ENCODE data around the gene STRIP2. TPM values are rescaled to one million over a fixed set of nuclear protein-coding genes. Genes with fewer than 3 reads are reported as not detected.

The STRIP2 gene
- total RNA-seq, 2 experiments from 2014 or later: 2.1 to 4.3 TPM

DNA sequence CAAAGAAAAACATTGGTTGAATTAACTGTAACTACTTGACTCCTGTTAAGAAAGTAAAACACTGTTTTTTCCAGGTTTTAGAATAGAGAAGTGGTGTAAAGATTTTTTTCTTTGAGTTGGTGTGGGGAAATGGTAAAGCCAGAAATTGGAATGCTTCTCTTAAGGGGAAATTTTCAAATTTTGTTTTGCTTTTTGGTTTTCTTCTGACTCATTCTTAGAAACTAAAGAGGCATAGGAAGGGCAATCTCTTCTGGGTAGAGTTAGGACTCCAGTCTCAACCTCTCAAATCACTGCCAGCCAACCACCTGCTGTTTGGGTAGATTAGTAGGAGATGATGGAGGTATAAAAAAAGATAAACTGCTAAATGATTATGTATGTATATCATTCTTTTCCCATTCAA is 47.7 kb upstream of the STRIP2 start:
- Histone ChIP-seq H3K79me2 (ENCODE audit: insufficient read depth, low read depth, low read length) (no peaks in the 10 kb centered on the region), H3K27ac (ENCODE audit: low read depth, low read length, poor library complexity, severe bottlenecking) (no peak overlapping the region), H3K9me3 (ENCODE audit: low read length) (no peaks in the 10 kb centered on the region), H3K4me3 (ENCODE audit: low read depth, low read length, poor library complexity, severe bottlenecking) (no peak overlapping the region), H3K4me1 (ENCODE audit: insufficient read depth, low read length, poor library complexity, severe bottlenecking) (no peaks in the 10 kb centered on the region), H3K4me2 (ENCODE audit: low read length) (no peak overlapping the region), H3K9me2 (ENCODE audit: insufficient read depth, low read length) (no peaks in the 10 kb centered on the region), H3K36me3 (ENCODE audit: insufficient read depth, low read length) (no peaks in the 10 kb centered on the region), H2AFZ (ENCODE audit: low read length) (no peak overlapping the region), H4K20me1 (ENCODE audit: insufficient read depth, low read length) (no peaks in the 10 kb centered on the region; the same call in 1 of the 2 replicates)
- CTCF ChIA-PET (ENCODE audit: unreplicated experiment): no interaction called here
- intact Hi-C loops (cut with micrococcal nuclease; ENCODE audit: unreplicated experiment): no loop called here
- TF ChIP-seq EZH2phosphoT487 (IDR thresholded peaks at IDR 0.05; ENCODE audit: borderline replicate concordance, low read depth, low read length): no peak
- TF ChIP-seq, protein P1, sequence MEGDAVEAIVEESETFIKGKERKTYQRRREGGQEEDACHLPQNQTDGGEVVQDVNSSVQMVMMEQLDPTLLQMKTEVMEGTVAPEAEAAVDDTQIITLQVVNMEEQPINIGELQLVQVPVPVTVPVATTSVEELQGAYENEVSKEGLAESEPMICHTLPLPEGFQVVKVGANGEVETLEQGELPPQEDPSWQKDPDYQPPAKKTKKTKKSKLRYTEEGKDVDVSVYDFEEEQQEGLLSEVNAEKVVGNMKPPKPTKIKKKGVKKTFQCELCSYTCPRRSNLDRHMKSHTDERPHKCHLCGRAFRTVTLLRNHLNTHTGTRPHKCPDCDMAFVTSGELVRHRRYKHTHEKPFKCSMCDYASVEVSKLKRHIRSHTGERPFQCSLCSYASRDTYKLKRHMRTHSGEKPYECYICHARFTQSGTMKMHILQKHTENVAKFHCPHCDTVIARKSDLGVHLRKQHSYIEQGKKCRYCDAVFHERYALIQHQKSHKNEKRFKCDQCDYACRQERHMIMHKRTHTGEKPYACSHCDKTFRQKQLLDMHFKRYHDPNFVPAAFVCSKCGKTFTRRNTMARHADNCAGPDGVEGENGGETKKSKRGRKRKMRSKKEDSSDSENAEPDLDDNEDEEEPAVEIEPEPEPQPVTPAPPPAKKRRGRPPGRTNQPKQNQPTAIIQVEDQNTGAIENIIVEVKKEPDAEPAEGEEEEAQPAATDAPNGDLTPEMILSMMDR (conservative IDR thresholded peaks at IDR 0.05; ENCODE audit: low read length): no peak
- DNase-seq (ENCODE audit: low spot score): no peak
- no TSS peak for BruUV-seq (replicated peaks)
- POLR2A ChIA-PET: interaction anchor here (0.6 to 0.7 kb wide), 2 partner anchors 48 to 400 kb away, joined by 3 to 4 read pairs; partner anchors contain the start of gene STRIP2

DNA sequence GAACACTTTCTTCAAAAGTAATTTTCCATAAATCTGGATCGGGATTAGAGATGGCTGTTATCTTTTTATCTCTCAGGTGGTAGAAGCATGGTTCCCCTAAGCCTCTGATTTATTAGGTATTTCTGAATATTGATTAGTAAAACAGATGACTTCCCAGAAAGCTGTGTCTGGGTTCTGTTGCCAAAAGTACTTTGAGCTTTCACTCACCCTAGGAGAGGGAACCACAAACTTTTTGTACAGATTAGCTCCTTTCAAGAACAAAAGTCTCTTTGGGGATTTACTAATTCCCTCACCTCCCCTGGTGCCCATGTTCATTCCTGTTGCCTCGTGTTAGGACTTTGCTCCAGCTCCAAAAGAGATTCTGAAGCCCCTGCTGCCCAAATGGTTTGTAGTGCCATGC is 46.7 kb upstream of the STRIP2 start:
- Histone ChIP-seq H3K79me2 (ENCODE audit: insufficient read depth, low read depth, low read length) (no peaks in the 10 kb centered on the region), H4K20me1 (ENCODE audit: insufficient read depth, low read length) (no peaks in the 10 kb centered on the region; the same call in 1 of the 2 replicates), H3K36me3 (ENCODE audit: insufficient read depth, low read length) (no peaks in the 10 kb centered on the region), H3K4me1 (ENCODE audit: insufficient read depth, low read length, poor library complexity, severe bottlenecking) (no peaks in the 10 kb centered on the region), H3K4me2 (ENCODE audit: low read length) (no peak overlapping the region), H2AFZ (ENCODE audit: low read length) (no peak overlapping the region), H3K9me2 (ENCODE audit: insufficient read depth, low read length) (no peaks in the 10 kb centered on the region), H3K27ac (ENCODE audit: low read depth, low read length, poor library complexity, severe bottlenecking) (no peak overlapping the region), H3K4me3 (ENCODE audit: low read depth, low read length, poor library complexity, severe bottlenecking) (no peak overlapping the region), H3K9me3 (ENCODE audit: low read length) (no peaks in the 10 kb centered on the region)
- DNase-seq (ENCODE audit: low spot score): no peak
- POLR2A ChIA-PET: interaction anchor here (0.7 kb wide), 2 partner anchors 47 to 298 kb away, joined by 3 to 4 read pairs; partner anchors contain the start of gene STRIP2
- CTCF ChIA-PET (ENCODE audit: unreplicated experiment): no interaction called here
- intact Hi-C loops (cut with micrococcal nuclease; ENCODE audit: unreplicated experiment): no loop called here
- TF ChIP-seq EZH2phosphoT487 (IDR thresholded peaks at IDR 0.05; ENCODE audit: borderline replicate concordance, low read depth, low read length): no peak
- TF ChIP-seq, protein P1 (conservative IDR thresholded peaks at IDR 0.05; ENCODE audit: low read length): no peak
- no TSS peak for BruUV-seq (replicated peaks)

DNA sequence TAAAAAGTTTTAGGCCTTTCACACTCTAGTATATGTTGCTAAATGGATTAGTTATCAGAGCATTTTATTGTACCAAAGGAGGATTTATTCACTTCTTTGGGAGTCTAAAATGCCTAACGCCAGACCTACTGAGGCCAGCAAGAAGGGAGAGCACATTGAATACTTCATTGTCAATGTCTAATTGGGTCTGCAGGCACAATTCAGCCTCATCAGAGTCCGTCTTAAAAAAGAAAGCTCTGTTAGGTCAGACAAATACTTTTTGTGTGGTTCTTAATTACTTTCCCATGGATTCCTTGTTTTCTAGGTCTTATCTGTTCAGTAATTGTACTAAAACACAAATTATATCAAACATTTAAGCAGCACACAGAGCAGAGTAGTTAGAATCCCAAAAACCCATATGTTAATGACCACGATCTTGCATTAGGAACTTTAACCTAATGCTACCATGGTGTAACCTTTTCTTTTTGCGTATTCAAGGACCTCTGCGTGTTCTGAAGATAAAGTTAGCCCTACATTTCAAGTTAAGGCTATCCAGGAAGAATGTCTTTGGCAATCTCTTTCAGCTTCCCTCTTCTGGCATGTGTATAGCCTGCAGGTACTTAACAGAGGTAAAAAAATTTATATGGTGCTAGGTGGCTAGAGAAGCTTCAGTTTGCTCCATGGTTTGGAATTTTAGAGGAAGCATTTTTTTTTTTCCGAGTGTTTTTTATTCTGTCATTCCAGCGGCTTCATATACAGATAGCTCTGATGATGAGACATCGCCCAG is 45.7 kb upstream of the STRIP2 start:
- no peak for DNase-seq (ENCODE audit: low spot score)
- H4K20me1 ChIP-seq (ENCODE audit: insufficient read depth, low read length): no peaks in the 10 kb centered on the region; the same call in 1 of the 2 replicates
- TF ChIP-seq, protein P1 (conservative IDR thresholded peaks at IDR 0.05; ENCODE audit: low read length): no peak
- no peak for TF ChIP-seq EZH2phosphoT487 (IDR thresholded peaks at IDR 0.05; ENCODE audit: borderline replicate concordance, low read depth, low read length)
- no peaks in the 10 kb centered on the region for H3K9me3 ChIP-seq (ENCODE audit: low read length)
- H3K36me3 ChIP-seq (ENCODE audit: insufficient read depth, low read length): no peaks in the 10 kb centered on the region
- no peak overlapping the region for H3K4me2 ChIP-seq (ENCODE audit: low read length)
- no TSS peak for BruUV-seq (replicated peaks)
- H3K4me1 ChIP-seq (ENCODE audit: insufficient read depth, low read length, poor library complexity, severe bottlenecking): no peaks in the 10 kb centered on the region
- ChIA-PET POLR2A (interaction anchor here (0.7 to 1.6 kb wide), 5 partner anchors 8 to 46 kb away, joined by 3 to 8 read pairs (median 4); partner anchors contain the start of gene STRIP2), CTCF (ENCODE audit: unreplicated experiment) (no interaction called here)
- no peak overlapping the region for H2AFZ ChIP-seq (ENCODE audit: low read length)
- intact Hi-C loops (cut with micrococcal nuclease; ENCODE audit: unreplicated experiment): no loop called here
- no peaks in the 10 kb centered on the region for H3K9me2 ChIP-seq (ENCODE audit: insufficient read depth, low read length)
- H3K4me3 ChIP-seq (ENCODE audit: low read depth, low read length, poor library complexity, severe bottlenecking): no peak overlapping the region
- no peak overlapping the region for H3K27ac ChIP-seq (ENCODE audit: low read depth, low read length, poor library complexity, severe bottlenecking)
- H3K79me2 ChIP-seq (ENCODE audit: insufficient read depth, low read depth, low read length): no peaks in the 10 kb centered on the region

Measured in OCI-LY7 (cell line).